ENCODE measurements around the gene PRRX1.
A peak's percentile ranks its signal among the peaks of the same experiment; 100 is the strongest.

PRRX1 gene

GRCh38 chr1:170668209-170669106 lies 4.5 kb downstream of the PRRX1 start:
- Histone ChIP-seq H3K4me3 (ENCODE audit: low read depth, low read length) (peak overlapping the region; percentile 33), H3K36me3 (ENCODE audit: control insufficient read depth, insufficient read depth, low read length) (no peaks in the 10 kb centered on the region), H3K27me3 (ENCODE audit: control insufficient read depth, insufficient read depth, low read length) (peaks cover 98% of the 10 kb centered on the region), H3K9me3 (ENCODE audit: control insufficient read depth, insufficient read depth, low read length) (no peaks in the 10 kb centered on the region), H3K4me1 (ENCODE audit: control insufficient read depth, insufficient read depth, low read length) (peaks cover 6% of the 10 kb centered on the region), H3K9ac (ENCODE audit: low read depth, low read length) (no peak overlapping the region)

DNA sequence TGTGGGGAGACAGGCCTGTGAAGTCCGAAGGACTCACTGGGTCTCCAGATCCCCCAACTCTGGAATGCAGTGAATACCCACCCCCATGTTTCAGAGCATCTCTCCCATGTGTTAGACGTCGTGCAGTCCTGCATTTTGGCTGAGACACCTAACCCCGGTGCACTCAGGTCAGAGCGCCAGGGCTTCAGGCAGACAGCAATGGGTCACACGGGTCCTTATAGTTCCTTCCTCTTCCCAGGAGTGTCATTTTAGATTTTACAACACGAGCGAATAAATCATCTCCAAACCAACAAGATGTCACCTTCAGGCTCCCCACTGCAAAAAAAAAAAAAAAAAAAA lies 5.1 kb downstream of the PRRX1 start:
- H3K4me1 ChIP-seq (ENCODE audit: control insufficient read depth, insufficient read depth, low read length) = peaks cover 6% of the 10 kb centered on the region
- H3K27me3 ChIP-seq (ENCODE audit: control insufficient read depth, insufficient read depth, low read length) = peaks cover 98% of the 10 kb centered on the region
- no peaks in the 10 kb centered on the region for H3K36me3 ChIP-seq (ENCODE audit: control insufficient read depth, insufficient read depth, low read length)
- no peaks in the 10 kb centered on the region for H3K9me3 ChIP-seq (ENCODE audit: control insufficient read depth, insufficient read depth, low read length)
- peak overlapping the region; percentile 33 for H3K4me3 ChIP-seq (ENCODE audit: low read depth, low read length)
- H3K9ac ChIP-seq (ENCODE audit: low read depth, low read length) = no peak overlapping the region

GRCh38 chr1:170669586-170670530 lies 5.9 kb downstream of the PRRX1 start:
- Histone ChIP-seq H3K36me3 (ENCODE audit: control insufficient read depth, insufficient read depth, low read length) (no peaks in the 10 kb centered on the region), H3K4me3 (ENCODE audit: low read depth, low read length) (peak overlapping the region; percentile 9), H3K27me3 (ENCODE audit: control insufficient read depth, insufficient read depth, low read length) (peaks cover 92% of the 10 kb centered on the region), H3K9ac (ENCODE audit: low read depth, low read length) (no peak overlapping the region), H3K9me3 (ENCODE audit: control insufficient read depth, insufficient read depth, low read length) (no peaks in the 10 kb centered on the region), H3K4me1 (ENCODE audit: control insufficient read depth, insufficient read depth, low read length) (peaks cover 6% of the 10 kb centered on the region)

DNA sequence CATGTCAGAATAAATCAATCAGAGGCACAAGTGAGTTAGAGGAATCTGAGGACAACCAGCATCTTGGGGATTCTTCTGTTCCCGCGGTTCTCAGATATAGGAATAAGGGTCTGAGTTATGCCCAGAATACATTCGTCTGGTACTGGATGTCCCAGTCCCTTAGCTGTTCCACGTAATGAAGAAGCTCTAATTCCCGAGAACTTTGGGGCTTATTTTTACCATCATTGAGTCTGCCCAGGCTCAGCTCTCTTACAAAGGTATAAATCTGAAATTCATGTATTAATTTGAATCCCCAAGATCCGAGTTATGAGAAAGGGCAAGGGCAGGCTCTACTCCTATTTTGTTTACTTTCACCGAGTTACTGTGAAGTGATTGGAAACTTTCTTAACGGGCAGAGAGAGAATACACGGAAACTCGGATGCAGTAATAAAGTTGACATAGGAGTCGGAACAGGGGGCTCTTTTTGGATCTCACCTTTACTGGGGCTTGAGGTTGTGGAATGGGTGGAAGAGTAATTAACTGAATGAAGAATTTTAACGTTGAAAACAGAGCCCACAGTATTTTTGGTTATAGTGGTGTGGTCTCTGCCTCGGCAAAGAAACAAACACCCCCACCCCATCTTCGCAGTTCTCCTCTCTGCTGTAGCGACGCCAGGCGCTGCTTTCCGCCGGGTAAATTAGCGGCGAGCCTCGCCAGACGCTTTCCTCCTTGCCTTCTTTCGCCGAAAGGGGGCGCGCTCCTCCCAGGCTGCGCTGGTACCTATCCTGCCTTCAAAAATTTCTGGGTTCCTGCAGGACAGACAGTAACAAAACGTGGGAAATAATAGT lies 7.1 kb downstream of the PRRX1 start:
- H3K9me3 ChIP-seq (ENCODE audit: control insufficient read depth, insufficient read depth, low read length) = no peaks in the 10 kb centered on the region
- no peaks in the 10 kb centered on the region for H3K36me3 ChIP-seq (ENCODE audit: control insufficient read depth, insufficient read depth, low read length)
- H3K4me1 ChIP-seq (ENCODE audit: control insufficient read depth, insufficient read depth, low read length) = peaks cover 6% of the 10 kb centered on the region
- H3K27me3 ChIP-seq (ENCODE audit: control insufficient read depth, insufficient read depth, low read length) = peaks cover 80% of the 10 kb centered on the region
- H3K9ac ChIP-seq (ENCODE audit: low read depth, low read length) = no peak overlapping the region
- H3K4me3 ChIP-seq (ENCODE audit: low read depth, low read length) = peak overlapping the region; percentile 33

- peaks cover 75% of the 10 kb centered on the region for H3K27me3 ChIP-seq (ENCODE audit: control insufficient read depth, insufficient read depth, low read length)
- H3K9ac ChIP-seq (ENCODE audit: low read depth, low read length) = no peak overlapping the region
- no peaks in the 10 kb centered on the region for H3K9me3 ChIP-seq (ENCODE audit: control insufficient read depth, insufficient read depth, low read length)
- H3K36me3 ChIP-seq (ENCODE audit: control insufficient read depth, insufficient read depth, low read length) = no peaks in the 10 kb centered on the region
- H3K4me3 ChIP-seq (ENCODE audit: low read depth, low read length) = no peak overlapping the region
- peaks cover 6% of the 10 kb centered on the region for H3K4me1 ChIP-seq (ENCODE audit: control insufficient read depth, insufficient read depth, low read length)
Measured at GRCh38 chr1:170671629-170671963, 7.7 kb downstream of the PRRX1 start.

- no peak overlapping the region for H3K4me3 ChIP-seq (ENCODE audit: low read depth, low read length)
- peaks cover 6% of the 10 kb centered on the region for H3K4me1 ChIP-seq (ENCODE audit: control insufficient read depth, insufficient read depth, low read length)
- H3K9me3 ChIP-seq (ENCODE audit: control insufficient read depth, insufficient read depth, low read length) = no peaks in the 10 kb centered on the region
- peaks cover 67% of the 10 kb centered on the region for H3K27me3 ChIP-seq (ENCODE audit: control insufficient read depth, insufficient read depth, low read length)
- no peaks in the 10 kb centered on the region for H3K36me3 ChIP-seq (ENCODE audit: control insufficient read depth, insufficient read depth, low read length)
- H3K9ac ChIP-seq (ENCODE audit: low read depth, low read length) = no peak overlapping the region
Measured at GRCh38 chr1:170672316-170672715, 8.4 kb downstream of the PRRX1 start.

- no peaks in the 10 kb centered on the region for H3K36me3 ChIP-seq (ENCODE audit: control insufficient read depth, insufficient read depth, low read length)
- H3K9ac ChIP-seq (ENCODE audit: low read depth, low read length) = no peak overlapping the region
- no peaks in the 10 kb centered on the region for H3K4me1 ChIP-seq (ENCODE audit: control insufficient read depth, insufficient read depth, low read length)
- no peak overlapping the region for H3K4me3 ChIP-seq (ENCODE audit: low read depth, low read length)
- no peaks in the 10 kb centered on the region for H3K9me3 ChIP-seq (ENCODE audit: control insufficient read depth, insufficient read depth, low read length)
- peaks cover 48% of the 10 kb centered on the region for H3K27me3 ChIP-seq (ENCODE audit: control insufficient read depth, insufficient read depth, low read length)
Measured at GRCh38 chr1:170674239-170674638, 10.3 kb downstream of the PRRX1 start.

DNA sequence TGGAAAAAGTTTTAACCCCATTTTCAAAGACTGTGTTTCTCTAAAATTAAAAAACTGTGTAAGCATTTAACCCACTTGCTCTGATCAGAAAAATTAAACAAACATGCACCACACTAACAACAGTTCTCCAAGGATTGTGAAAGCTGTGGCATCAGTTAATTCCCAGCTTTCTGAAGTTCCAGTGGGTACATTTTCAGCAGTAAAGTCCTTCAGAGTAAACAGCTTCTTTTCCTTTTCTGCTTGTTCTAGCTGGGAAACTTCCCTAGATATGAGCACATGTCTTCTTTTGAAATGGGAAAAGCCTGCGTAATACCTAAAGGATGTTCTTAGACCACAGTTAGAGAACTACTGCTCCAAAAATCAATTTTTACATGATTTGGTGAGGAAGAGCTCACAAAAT lies 11.1 kb downstream of the PRRX1 start:
- H3K27me3 ChIP-seq (ENCODE audit: control insufficient read depth, insufficient read depth, low read length) = peaks cover 41% of the 10 kb centered on the region
- no peaks in the 10 kb centered on the region for H3K9me3 ChIP-seq (ENCODE audit: control insufficient read depth, insufficient read depth, low read length)
- H3K4me3 ChIP-seq (ENCODE audit: low read depth, low read length) = no peak overlapping the region
- H3K9ac ChIP-seq (ENCODE audit: low read depth, low read length) = no peak overlapping the region
- no peaks in the 10 kb centered on the region for H3K4me1 ChIP-seq (ENCODE audit: control insufficient read depth, insufficient read depth, low read length)
- H3K36me3 ChIP-seq (ENCODE audit: control insufficient read depth, insufficient read depth, low read length) = no peaks in the 10 kb centered on the region

DNA sequence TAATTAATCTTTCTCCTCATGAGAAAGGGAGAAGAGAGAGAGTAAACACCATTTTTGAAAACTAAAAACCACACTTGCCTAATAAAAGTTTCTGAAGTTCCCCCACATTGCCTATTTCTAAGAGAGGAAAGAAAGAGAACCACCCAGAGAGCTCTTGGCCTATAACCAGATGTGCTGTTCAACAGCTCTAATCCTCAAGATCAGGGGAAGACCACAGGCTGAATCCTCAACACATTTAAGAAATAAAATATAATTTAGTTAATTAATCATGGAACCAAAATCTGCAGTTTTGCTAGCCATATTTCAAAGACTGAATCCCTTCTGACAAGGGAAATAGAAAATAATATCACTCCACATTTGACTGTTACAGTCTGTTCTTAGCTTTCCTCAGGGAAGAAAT lies 11.9 kb downstream of the PRRX1 start:
- H3K27me3 ChIP-seq (ENCODE audit: control insufficient read depth, insufficient read depth, low read length) = peaks cover 32% of the 10 kb centered on the region
- no peaks in the 10 kb centered on the region for H3K36me3 ChIP-seq (ENCODE audit: control insufficient read depth, insufficient read depth, low read length)
- no peaks in the 10 kb centered on the region for H3K9me3 ChIP-seq (ENCODE audit: control insufficient read depth, insufficient read depth, low read length)
- H3K9ac ChIP-seq (ENCODE audit: low read depth, low read length) = no peak overlapping the region
- H3K4me1 ChIP-seq (ENCODE audit: control insufficient read depth, insufficient read depth, low read length) = no peaks in the 10 kb centered on the region
- no peak overlapping the region for H3K4me3 ChIP-seq (ENCODE audit: low read depth, low read length)

GRCh38 chr1:170676628-170677027 lies 12.7 kb downstream of the PRRX1 start:
- H3K9ac ChIP-seq (ENCODE audit: low read depth, low read length) = no peak overlapping the region
- no peaks in the 10 kb centered on the region for H3K36me3 ChIP-seq (ENCODE audit: control insufficient read depth, insufficient read depth, low read length)
- peaks cover 26% of the 10 kb centered on the region for H3K27me3 ChIP-seq (ENCODE audit: control insufficient read depth, insufficient read depth, low read length)
- no peaks in the 10 kb centered on the region for H3K9me3 ChIP-seq (ENCODE audit: control insufficient read depth, insufficient read depth, low read length)
- H3K4me3 ChIP-seq (ENCODE audit: low read depth, low read length) = no peak overlapping the region
- no peaks in the 10 kb centered on the region for H3K4me1 ChIP-seq (ENCODE audit: control insufficient read depth, insufficient read depth, low read length)

DNA sequence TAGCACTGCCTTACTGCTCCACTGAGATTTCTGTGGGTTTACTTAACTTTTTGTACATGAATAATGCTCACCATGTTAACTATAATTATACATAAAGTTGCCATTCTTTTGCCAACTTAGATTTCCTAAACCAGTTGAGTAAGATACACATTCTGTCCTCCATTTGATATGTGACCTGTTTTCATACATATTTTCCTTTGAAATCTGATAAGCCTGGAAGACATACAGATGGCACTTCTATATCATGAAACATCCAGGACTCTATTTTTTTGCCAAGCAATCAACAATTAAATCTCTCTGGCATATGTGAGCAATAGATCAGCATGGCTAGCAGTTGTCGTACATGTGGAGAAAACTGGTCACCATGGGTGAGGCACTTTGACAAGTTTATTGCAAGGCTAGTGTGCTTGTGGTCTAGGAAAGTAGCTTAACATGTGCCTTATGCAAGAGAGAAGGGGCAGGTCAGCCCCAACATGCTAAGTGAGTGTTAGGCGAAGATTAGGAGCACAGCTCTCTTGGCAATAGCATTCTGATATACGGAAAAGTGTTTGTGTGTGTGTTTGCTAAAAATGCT lies 14.2 kb downstream of the PRRX1 start:
- Histone ChIP-seq H3K4me1 (ENCODE audit: control insufficient read depth, insufficient read depth, low read length) (no peaks in the 10 kb centered on the region), H3K27me3 (ENCODE audit: control insufficient read depth, insufficient read depth, low read length) (peaks cover 11% of the 10 kb centered on the region), H3K4me3 (ENCODE audit: low read depth, low read length) (no peak overlapping the region), H3K9me3 (ENCODE audit: control insufficient read depth, insufficient read depth, low read length) (no peaks in the 10 kb centered on the region), H3K36me3 (ENCODE audit: control insufficient read depth, insufficient read depth, low read length) (no peaks in the 10 kb centered on the region), H3K9ac (ENCODE audit: low read depth, low read length) (no peak overlapping the region)
